Globus pallidus (tissue), 1 donor: Measurements from ENCODE around the gene CRYL1.

ENCODE experiments used
- DNase-seq: peaks from one replicate; pipeline ENCODE4 v3.0.0-alpha.2; 2015; ENCODE audit warnings: low spot score

CRYL1 gene

GRCh38 chr13:20494656-20495055, 31.0 kb downstream of the CRYL1 start:
- DNase-seq = no peak

DNA sequence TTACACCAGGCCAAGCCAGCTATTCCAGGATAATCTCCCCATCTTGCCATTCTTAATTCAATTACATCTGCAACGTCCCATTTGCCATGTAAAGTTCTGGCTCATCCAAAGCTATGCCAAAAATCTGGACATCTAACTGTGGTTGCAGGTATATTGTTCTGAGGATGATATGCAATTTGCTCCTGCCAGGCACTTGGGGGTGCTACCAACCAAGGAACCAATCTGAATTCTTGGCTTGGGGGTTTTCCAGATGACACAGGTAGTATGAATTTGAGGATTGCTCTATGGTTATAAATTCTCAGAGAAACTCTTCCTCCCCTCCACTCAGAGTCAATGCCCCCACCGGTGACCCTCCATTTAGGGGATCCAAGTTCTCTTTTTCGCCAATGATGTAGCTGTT, 33.0 kb downstream of the CRYL1 start:
- no peak for DNase-seq

DNA sequence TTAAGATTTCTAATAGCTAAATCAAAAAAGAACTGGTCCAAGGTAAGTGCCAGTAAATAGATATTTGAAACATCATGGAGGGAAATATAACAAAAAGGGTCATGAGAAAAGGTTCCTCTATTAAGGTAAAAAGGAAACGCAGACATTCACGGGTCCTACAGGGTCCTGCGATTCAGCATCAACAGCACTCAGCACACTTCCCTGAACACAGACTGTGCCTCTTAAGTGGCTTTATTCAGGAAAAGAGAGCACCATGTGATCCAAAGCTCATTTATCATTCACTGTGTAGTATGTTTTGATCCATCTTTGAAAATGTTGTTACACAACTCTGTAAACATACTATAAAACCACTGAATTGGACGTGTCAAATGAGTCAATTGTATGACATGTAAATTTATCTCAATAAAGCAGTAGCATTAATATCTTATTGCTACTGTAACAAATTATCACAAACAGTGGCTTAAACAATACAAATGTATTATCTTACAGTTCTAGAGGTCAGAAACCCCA, 33.7 kb downstream of the CRYL1 start:
- DNase-seq = no peak

GRCh38 chr13:20489185-20489820, 36.4 kb downstream of the CRYL1 start:
- DNase-seq = no peak

- DNase-seq = no peak
Measured at GRCh38 chr13:20487927-20488326, 37.7 kb downstream of the CRYL1 start.

GRCh38 chr13:20482787-20483186, 42.9 kb downstream of the CRYL1 start:
- DNase-seq = no peak

- DNase-seq = no peak
Measured at GRCh38 chr13:20482275-20482761, 43.3 kb downstream of the CRYL1 start.

DNA sequence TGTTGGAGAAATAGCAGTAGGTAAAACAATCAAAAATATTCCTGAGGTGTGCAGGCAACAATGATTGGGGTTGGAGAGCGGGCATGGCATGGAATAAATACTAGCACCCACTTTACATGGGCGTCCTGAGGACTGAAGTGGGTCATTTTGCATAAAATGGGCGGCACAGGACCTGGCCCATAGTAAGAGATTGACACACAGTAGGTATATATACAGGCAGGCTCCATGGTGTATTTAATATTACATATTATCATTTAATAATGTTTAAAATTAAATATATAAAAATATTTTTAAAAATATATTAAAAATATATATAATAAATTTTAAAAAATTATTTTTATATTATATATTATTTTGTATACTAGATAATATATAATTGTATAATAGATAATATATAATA, 48.3 kb downstream of the CRYL1 start:
- DNase-seq = no peak

DNA sequence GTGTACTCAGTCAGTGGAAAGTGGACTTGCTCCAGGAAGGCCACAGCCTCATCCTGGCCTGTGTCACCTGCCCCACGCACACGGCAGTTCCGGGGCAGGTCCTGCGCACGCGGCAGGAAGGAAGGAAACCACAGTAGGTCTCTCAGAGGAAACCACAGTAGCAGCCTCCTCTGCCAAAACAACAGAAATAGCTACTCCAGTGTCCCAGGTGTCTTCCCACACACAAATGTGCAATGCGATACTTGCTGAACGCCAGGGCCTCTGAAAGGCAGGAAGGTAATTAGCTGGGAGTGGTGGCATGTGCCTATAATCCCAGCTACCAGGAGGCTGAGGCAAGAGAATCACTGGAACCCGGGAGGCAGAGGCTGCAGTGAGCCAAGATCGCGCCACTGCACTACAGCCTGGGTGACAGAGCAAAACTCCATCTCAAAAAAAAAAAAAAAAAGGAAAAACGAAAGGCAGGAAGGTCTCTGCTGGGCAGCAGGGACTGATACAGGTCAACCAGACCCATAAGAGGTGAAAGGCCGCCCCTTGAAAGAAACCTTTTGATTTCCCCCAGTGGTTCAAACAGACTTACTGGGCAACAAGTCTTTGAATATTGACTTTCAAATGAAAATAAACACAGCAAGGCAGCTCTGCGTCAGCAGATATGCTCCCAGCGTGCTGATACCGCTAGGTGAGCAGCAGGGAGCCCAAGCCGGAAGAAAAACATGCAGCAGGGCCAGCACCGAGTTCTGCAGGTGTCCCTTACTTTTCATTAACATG, 49.5 kb downstream of the CRYL1 start:
- no peak for DNase-seq

DNA sequence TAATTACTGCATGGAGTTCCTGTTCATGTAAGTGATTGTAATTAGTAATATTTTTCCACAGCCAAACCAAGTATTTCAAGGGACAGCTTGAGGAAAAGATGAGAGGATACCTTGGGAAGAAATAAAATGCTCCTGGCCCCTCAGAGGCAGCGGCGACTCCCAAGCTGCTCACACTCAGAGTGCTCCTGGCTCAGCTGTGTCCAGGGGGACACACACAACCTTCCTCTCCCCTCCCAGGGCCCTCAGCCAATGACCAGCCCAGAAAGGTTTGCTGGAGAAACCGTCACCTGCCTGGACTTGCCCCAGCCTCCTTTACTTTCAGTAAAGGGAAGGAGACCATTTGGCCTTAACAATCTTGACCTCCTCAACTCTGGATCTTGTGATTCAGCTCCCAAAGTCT, 51.1 kb downstream of the CRYL1 start:
- DNase-seq = no peak

DNA sequence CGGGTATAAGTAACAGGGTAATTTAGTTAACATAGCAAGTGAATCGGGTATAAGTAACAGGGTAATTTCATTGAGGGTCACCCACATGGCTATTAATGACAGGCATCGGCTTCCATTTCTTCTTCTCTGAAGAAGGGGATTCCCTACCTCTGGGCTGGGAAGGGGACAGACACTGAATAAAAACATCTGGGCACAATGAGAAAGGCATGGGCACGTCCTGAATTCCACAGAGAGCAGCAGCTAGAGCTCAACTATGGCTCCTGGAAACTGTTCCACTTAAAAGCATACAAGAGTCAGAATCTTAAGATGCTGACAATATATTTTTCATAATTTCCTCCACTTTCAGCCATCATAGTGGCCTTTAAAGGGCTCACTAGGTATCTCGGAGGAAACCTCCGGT, 51.8 kb downstream of the CRYL1 start:
- no peak for DNase-seq

DNA sequence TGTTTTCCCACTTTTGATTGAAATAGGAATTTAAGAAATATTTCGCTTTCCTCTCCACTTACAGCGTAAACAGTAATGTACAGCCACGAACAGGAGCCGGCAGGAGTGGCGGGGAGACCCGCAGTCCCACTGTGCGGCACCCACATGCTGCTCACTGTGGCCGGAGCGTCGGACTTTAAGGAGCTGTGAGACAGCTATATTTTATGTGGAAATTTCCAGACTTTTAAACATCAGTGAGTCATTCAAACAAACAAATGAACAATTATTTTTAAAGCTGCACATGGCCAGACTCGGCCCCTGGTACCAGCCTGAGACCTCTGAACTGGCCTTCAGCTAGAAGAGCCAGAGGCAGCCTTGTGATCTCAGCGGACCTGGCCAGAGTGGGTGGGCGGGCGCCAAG, 52.5 kb downstream of the CRYL1 start:
- DNase-seq = no peak

DNA sequence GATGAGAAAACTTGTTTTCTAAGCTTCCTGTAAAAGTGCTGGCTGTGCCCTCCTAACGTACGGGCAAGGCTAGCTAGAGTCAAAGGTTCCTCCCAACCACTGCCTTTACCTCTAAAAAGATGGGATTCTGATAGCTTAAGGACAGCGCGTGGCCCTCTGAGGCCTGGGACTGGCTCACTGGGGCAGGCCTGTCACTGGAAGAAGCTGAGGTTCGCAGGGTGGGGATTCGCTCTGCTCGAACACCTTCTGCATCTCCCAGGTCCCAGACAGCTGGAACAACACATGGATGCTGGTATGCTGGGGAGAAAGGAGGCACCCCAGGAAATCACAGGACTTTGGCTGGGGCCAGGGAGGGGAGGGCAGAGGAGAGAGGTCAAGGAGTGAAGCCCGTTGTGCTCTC, 53.1 kb downstream of the CRYL1 start:
- no peak for DNase-seq

GRCh38 chr13:20470136-20470535, 55.5 kb downstream of the CRYL1 start:
- DNase-seq = peak; percentile 33

DNA sequence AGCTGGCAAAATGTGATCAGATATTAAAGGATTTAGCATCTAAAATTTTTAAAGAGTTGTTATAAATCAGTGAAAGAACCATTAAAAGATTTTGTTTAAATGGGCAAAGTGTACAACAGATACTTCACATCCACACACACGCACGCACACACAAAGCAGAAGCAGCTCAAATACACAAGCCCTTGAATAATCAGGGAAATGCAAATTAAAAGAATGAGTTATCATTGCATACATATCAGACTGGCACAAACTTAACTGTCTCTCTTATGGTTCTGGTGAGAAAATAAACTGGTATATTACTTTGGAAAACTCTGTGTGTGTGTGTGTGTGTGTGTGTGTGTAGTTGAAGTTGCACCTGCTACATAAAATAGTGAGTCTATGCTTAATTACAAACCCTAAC, 59.3 kb downstream of the CRYL1 start:
- no peak for DNase-seq

- no peak for DNase-seq
Measured at GRCh38 chr13:20465218-20465879, 60.3 kb downstream of the CRYL1 start.

GRCh38 chr13:20462921-20463320, 62.7 kb downstream of the CRYL1 start:
- no peak for DNase-seq

DNA sequence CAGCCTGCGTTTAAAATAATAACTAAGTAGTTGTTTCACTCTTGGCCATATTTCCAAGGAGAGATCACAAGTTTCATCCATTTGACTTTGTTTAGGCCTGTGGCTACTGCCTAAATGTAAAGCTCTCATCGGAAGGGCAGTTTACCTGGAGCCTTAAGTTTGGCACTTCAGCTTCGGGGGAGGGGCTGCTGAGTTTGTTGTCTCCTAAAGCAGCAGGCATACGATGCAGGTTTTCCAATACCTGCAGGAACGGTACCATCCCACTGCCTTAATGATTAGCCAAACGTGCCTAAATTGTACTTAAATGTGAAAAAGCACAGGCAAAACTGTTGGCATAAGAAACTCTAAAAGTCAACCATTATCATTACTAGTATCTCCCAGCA, 63.1 kb downstream of the CRYL1 start:
- no peak for DNase-seq

DNA sequence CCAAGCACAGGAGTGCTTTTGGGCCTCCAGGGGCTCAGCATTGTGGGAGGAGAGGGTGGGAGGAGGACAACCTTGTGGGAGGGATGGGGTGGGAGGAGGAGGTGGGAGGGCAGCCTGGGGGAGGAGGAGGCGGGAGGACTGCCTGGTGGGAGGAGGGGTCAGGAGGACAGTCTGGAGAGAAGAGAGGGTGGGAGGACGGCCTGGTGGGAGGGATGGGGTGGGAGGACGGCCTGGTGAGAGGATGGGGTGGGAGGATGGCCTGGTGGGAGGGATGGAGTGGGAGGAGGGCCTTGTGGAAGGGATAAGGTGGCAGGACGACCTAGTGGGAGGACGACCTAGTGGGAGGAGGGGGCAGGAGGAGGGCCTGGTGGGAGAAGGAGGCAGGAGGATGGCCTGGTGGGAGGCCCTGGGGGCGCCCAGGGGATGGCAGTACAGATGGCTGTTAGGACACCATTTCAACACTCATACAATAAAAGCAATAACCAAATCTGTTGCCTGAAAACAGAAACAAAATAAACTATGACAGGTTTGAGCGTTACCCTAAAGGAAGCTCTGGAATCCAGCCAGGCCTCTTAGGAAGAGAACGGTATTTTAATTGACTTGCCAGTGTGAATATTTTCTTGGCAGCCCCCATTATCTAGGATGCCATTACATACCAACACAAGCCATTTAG, 63.7 kb downstream of the CRYL1 start:
- no peak for DNase-seq

DNA sequence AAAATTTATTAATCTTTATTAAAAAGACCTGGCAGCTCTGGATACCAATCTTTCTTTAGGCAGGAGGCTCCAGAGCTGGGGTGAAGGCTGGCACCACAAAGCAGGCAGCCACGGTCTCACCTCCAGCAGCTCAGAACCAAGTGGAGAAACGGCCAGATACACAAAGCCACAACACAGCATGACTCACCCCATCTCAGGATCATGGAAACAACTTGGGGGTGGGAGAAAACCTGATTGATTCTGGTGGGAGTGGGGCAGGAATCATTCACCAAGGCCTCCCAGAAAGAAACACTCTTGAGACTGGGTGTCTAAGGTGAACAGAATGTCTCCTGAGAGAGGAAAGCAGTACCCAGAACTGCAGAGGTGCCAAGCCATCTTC, 64.2 kb downstream of the CRYL1 start:
- DNase-seq = no peak

- DNase-seq = no peak
Measured at GRCh38 chr13:20460761-20461160, 64.9 kb downstream of the CRYL1 start.

- DNase-seq = no peak
Measured at GRCh38 chr13:20457670-20458069, 68.0 kb downstream of the CRYL1 start.

DNA sequence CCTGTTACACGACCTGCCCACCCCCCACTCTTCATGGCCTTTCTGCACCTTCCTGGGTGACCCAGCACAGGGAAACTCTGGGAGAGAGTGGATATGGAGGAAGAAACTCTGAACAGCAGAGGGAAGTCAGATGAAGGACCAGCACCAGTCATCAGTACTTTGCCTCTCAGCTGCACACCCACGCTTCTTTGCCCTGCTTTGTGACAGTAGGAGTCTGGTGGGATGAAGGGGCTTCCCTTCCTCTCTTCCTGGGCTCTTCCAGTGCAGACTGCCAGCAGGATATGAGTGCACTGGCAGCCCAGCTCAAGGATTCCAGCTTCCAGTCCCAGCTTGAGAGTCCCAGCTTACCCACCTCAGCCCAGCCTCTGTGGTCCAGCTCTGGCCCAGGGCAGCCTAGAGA, 68.9 kb downstream of the CRYL1 start:
- DNase-seq = no peak
